GM12875 (cell line): ENCODE measurements around the gene DNAJC2.

ENCODE experiments used
- H3K4me3 ChIP-seq: one replicate; pipeline ENCODE4 v1.5.1; 2011; ENCODE audit warnings: low read depth, low read length, control low read depth
- TF ChIP-seq, protein P1 (sequence below): IDR thresholded peaks from 2 replicates; pipeline ENCODE4 v1.5.1; 2011; ENCODE audit warnings: low read depth, mild to moderate bottlenecking, control low read depth, inconsistent platforms, low read length, moderate library complexity, borderline replicate concordance; ENCODE audit not compliant: insufficient read depth

Gene DNAJC2

DNA sequence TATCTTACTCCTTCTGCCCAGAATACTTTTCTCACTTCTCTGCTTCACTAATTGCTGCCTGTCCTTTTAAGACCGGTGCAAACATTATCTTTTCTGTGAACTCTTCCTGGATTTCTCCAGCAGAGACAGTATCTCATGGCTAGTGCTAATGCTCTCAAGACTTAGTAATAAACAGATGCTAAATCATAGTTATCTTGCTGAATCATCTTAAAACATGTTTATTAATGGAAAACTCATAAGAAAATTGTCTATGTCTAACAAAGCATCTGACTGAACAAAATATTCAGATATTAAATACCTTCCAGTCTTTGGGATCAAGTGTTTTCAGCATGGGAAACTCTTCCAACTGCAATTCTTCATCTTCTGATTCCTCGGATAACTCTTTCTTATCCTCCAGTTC, 3.1 kb downstream of the DNAJC2 start:
- no peak overlapping the region for H3K4me3 ChIP-seq
- TF ChIP-seq, protein P1, sequence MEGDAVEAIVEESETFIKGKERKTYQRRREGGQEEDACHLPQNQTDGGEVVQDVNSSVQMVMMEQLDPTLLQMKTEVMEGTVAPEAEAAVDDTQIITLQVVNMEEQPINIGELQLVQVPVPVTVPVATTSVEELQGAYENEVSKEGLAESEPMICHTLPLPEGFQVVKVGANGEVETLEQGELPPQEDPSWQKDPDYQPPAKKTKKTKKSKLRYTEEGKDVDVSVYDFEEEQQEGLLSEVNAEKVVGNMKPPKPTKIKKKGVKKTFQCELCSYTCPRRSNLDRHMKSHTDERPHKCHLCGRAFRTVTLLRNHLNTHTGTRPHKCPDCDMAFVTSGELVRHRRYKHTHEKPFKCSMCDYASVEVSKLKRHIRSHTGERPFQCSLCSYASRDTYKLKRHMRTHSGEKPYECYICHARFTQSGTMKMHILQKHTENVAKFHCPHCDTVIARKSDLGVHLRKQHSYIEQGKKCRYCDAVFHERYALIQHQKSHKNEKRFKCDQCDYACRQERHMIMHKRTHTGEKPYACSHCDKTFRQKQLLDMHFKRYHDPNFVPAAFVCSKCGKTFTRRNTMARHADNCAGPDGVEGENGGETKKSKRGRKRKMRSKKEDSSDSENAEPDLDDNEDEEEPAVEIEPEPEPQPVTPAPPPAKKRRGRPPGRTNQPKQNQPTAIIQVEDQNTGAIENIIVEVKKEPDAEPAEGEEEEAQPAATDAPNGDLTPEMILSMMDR = no peak

DNA sequence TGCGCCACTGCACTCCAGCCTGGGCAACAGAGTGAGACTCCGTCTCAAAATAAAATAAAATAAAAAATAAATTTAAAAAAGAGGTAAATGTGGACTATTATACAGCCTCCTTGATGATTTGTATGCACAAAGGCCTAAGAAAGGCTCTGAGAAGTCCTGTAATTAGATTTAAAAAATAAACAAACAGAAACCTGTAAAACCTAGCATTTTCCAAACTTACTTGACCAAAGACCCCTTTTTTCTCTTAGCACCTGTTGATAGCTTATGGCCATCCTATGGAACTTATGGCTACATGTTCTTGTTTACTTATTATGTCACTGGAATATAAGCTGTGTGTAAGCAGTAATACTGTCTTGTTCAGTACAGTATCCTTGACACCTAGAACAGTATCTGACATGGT, 5.7 kb downstream of the DNAJC2 start:
- H3K4me3 ChIP-seq = no peak overlapping the region
- TF ChIP-seq, protein P1 = no peak

DNA sequence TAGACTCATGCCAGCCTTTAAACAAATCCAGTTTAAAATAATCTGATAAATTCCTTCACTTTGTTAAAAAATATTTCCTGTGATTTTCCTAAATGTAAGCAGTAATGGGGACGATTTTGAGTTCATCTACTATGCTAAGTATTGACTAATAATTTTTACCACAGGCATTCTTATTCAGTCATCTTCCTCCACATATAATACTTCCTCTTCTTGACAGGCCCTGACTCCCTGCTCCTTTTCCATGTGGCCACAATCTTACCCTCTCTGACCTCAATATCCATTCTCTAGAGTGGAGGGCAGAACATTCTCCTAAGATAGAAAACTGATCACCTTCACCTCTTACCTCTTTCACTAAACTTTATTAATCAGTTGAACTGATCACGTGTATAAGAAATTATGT, 7.8 kb downstream of the DNAJC2 start:
- H3K4me3 ChIP-seq = no peak overlapping the region
- TF ChIP-seq, protein P1 = no peak

GRCh38 chr7:103325744-103326143, 18.8 kb downstream of the DNAJC2 start:
- TF ChIP-seq, protein P1 = no peak
- no peak overlapping the region for H3K4me3 ChIP-seq

DNA sequence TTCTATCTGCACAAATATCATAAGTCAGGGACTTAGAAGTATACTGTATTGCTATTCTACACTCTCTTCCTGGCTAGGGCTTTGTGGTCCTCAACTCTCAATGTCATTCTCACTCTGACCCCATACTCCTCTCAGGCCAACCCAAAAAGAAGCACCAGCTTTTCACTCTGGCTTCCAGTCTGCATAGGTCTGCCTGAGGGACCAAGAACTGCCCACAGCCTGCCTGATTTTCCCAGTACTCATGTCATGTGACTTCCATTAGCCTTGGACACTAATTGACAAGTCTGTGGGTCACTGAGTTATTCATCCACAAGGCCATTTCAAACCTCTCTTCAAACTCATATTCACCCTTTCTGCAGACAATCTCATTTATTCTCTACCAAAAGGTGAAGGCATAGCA, 27.6 kb downstream of the DNAJC2 start:
- no peak overlapping the region for H3K4me3 ChIP-seq
- TF ChIP-seq, protein P1 = no peak

GRCh38 chr7:103316380-103316941, 28.1 kb downstream of the DNAJC2 start:
- no peak overlapping the region for H3K4me3 ChIP-seq
- TF ChIP-seq, protein P1 = no peak

GRCh38 chr7:103314852-103315251, 29.7 kb downstream of the DNAJC2 start:
- TF ChIP-seq, protein P1 = no peak

More at GRCh38 chr7:103314852-103315251, 29.7 kb downstream of the DNAJC2 start:
- no peak overlapping the region for H3K4me3 ChIP-seq
